OCI-LY3 (cell line): ENCODE results near the gene CAMK1D.

Experiments used
- H2AFZ ChIP-seq: fragments of 200-600, 300-600 bp; shearing (Covaris generic); 2 replicates; pipeline ENCODE4 v1.6.0; 2014; ENCODE audit warnings: antibody characterized with exemption, low read depth, low read length
- H3K27ac ChIP-seq: fragments of 200-600, 300-600 bp; sonication (generic); 2 replicates; pipeline ENCODE4 v1.5.1; 2014; ENCODE audit warnings: mild to moderate bottlenecking, low read length, moderate library complexity, mixed read lengths
- H3K27me3 ChIP-seq: fragments of 200-600, 300-600 bp; sonication (generic); 2 replicates; pipeline ENCODE4 v1.6.1; 2014; ENCODE audit warnings: low read depth, low read length, mixed read lengths
- H3K36me3 ChIP-seq: fragments of 200-600, 300-600 bp; sonication (generic); replicated peaks from 2 replicates; pipeline ENCODE3; 2014; ENCODE audit warnings: low read depth, low read length, mixed read lengths
- H3K4me1 ChIP-seq: fragments of 300-600, 200-600 bp; sonication (generic); 2 replicates; pipeline ENCODE4 v1.6.1; 2014; ENCODE audit warnings: low read length, mixed read lengths
- H3K4me2 ChIP-seq: fragments of 200-600, 300-600 bp; sonication (generic); 2 replicates; pipeline ENCODE4 v1.6.1; 2014; ENCODE audit warnings: low read length, mixed read lengths
- H3K4me3 ChIP-seq: fragments of 300-600, 200-600 bp; sonication (generic); 2 replicates; pipeline ENCODE4 v1.5.1; 2014; ENCODE audit warnings: antibody characterized with exemption, mild to moderate bottlenecking, low read length, moderate library complexity
- H3K79me2 ChIP-seq: fragments of 300-600, 200-600 bp; shearing (Covaris generic); 2 replicates; pipeline ENCODE4 v1.6.1; 2014; ENCODE audit warnings: mild to moderate bottlenecking, low read length, mixed read lengths
- H3K9ac ChIP-seq: fragments of 300-600, 200-600 bp; shearing (Covaris generic); 2 replicates; pipeline ENCODE4 v1.6.0; 2014; ENCODE audit warnings: mild to moderate bottlenecking, low read length, moderate library complexity
- H3K9me3 ChIP-seq: fragments of 200-600, 300-600 bp; shearing (Covaris generic); 2 replicates; pipeline ENCODE4 v1.6.1; 2014; ENCODE audit warnings: low read length, mixed read lengths; ENCODE audit not compliant: insufficient read depth
- H4K20me1 ChIP-seq: fragments of 200-600, 300-600 bp; sonication (generic); 2 replicates; pipeline ENCODE4 v1.6.1; 2016; ENCODE audit warnings: low read length, mixed read lengths; ENCODE audit not compliant: insufficient read depth
- CTCF ChIP-seq: fragments of 200-600, 300-600 bp; sonication (generic); IDR thresholded peaks from 2 replicates; pipeline ENCODE4 v1.5.1; 2014; ENCODE audit warnings: antibody characterized with exemption, low read length, low read depth
- EZH2phosphoT487 ChIP-seq: fragments of 200-600 bp; shearing (Covaris generic); IDR thresholded peaks from 2 replicates; pipeline ENCODE4 v1.6.1; 2018; ENCODE audit warnings: antibody characterized with exemption, mixed run types, low read depth

CAMK1D gene

GRCh38 chr10:12799714-12800113, 450.4 kb downstream of the CAMK1D start:
- TF ChIP-seq CTCF (no peak), EZH2phosphoT487 (no peak)
- Histone ChIP-seq H3K27me3 (no peaks in the 10 kb centered on the region), H3K4me1 (no peaks in the 10 kb centered on the region), H4K20me1 (no peaks in the 10 kb centered on the region), H2AFZ (no peak overlapping the region), H3K9ac (no peak overlapping the region), H3K36me3 (no peaks in the 10 kb centered on the region), H3K4me3 (no peak overlapping the region), H3K27ac (no peak overlapping the region), H3K79me2 (no peaks in the 10 kb centered on the region), H3K4me2 (no peak overlapping the region), H3K9me3 (no peaks in the 10 kb centered on the region)

- H3K36me3 ChIP-seq, result no peaks in the 10 kb centered on the region
- no peaks in the 10 kb centered on the region for H3K79me2 ChIP-seq
- H3K4me2 ChIP-seq, result no peak overlapping the region
- H3K27ac ChIP-seq, result no peak overlapping the region
- no peak for TF ChIP-seq EZH2phosphoT487
- TF ChIP-seq CTCF, result no peak
- no peak overlapping the region for H2AFZ ChIP-seq
- H3K27me3 ChIP-seq, result no peaks in the 10 kb centered on the region
- H3K4me3 ChIP-seq, result no peak overlapping the region
- no peaks in the 10 kb centered on the region for H3K9me3 ChIP-seq
- no peaks in the 10 kb centered on the region for H4K20me1 ChIP-seq
- no peaks in the 10 kb centered on the region for H3K4me1 ChIP-seq
- no peak overlapping the region for H3K9ac ChIP-seq
These were observed 451.0 kb downstream of the CAMK1D start for GRCh38 chr10:12800302-12800701.

- Histone ChIP-seq H3K27ac (no peak overlapping the region), H3K9ac (no peak overlapping the region), H3K9me3 (no peaks in the 10 kb centered on the region), H3K4me3 (no peak overlapping the region), H3K36me3 (no peaks in the 10 kb centered on the region), H4K20me1 (no peaks in the 10 kb centered on the region), H3K79me2 (no peaks in the 10 kb centered on the region), H3K4me1 (no peaks in the 10 kb centered on the region), H2AFZ (no peak overlapping the region), H3K4me2 (no peak overlapping the region), H3K27me3 (no peaks in the 10 kb centered on the region)
- TF ChIP-seq CTCF (no peak), EZH2phosphoT487 (no peak)
These were observed 452.1 kb downstream of the CAMK1D start for GRCh38 chr10:12801214-12802087.

- no peak overlapping the region for H2AFZ ChIP-seq
- H3K9me3 ChIP-seq, result no peaks in the 10 kb centered on the region
- no peak overlapping the region for H3K4me2 ChIP-seq
- no peak overlapping the region for H3K27ac ChIP-seq
- H3K4me3 ChIP-seq, result no peak overlapping the region
- H3K79me2 ChIP-seq, result no peaks in the 10 kb centered on the region
- H4K20me1 ChIP-seq, result no peaks in the 10 kb centered on the region
- TF ChIP-seq CTCF (no peak), EZH2phosphoT487 (no peak)
- no peak overlapping the region for H3K9ac ChIP-seq
- no peaks in the 10 kb centered on the region for H3K36me3 ChIP-seq
- no peaks in the 10 kb centered on the region for H3K27me3 ChIP-seq
- no peaks in the 10 kb centered on the region for H3K4me1 ChIP-seq
These were observed 454.4 kb downstream of the CAMK1D start for GRCh38 chr10:12803776-12804175.
